ENCODE data around the gene GPR25. TPM values are rescaled to one million over a fixed set of nuclear protein-coding genes. Genes with fewer than 3 reads are reported as not detected.

The GPR25 gene
- 0.12 TPM in 1 of 2 replicates, not detected in the other for total RNA-seq
- not detected in 2 replicates for polyA plus RNA-seq

GRCh38 chr1:200872446-200873115 is at the start of gene GPR25:
TSS of gene GPR25 (plus strand) at chr1:200872981. CDS start at chr1:200873038, 57 bp downstream.
- no peaks in the 10 kb centered on the region for H3K36me3 ChIP-seq
- no peaks in the 10 kb centered on the region for H3K27me3 ChIP-seq
- no peak for DNase-seq (ENCODE audit: low read depth in 1 of 2, low spot score in 1 of 2)
- H3K27ac ChIP-seq = no peak within 1 kb of the TSS
- H3K4me1 ChIP-seq (ENCODE audit: low read depth) = no peaks in the 10 kb centered on the region
- TF ChIP-seq CTCF (IDR thresholded peaks at IDR 0.05; ENCODE audit: low read depth, low read length) = no peak
- H3K9me3 ChIP-seq (ENCODE audit: low read depth) = no peaks in the 10 kb centered on the region
- H3K4me3 ChIP-seq = no peak within 1 kb of the TSS

GRCh38 chr1:200831091-200831490 is 41.7 kb upstream of the GPR25 start:
- H3K9me3 ChIP-seq (ENCODE audit: low read depth) = no peaks in the 10 kb centered on the region
- peaks cover 21% of the 10 kb centered on the region for H3K36me3 ChIP-seq
- TF ChIP-seq CTCF (IDR thresholded peaks at IDR 0.05; ENCODE audit: low read depth, low read length) = no peak
- peaks cover 15% of the 10 kb centered on the region for H3K4me1 ChIP-seq (ENCODE audit: low read depth)
- no peak overlapping the region for H3K4me3 ChIP-seq
- H3K27me3 ChIP-seq = no peaks in the 10 kb centered on the region
- no peak for DNase-seq (ENCODE audit: low read depth in 1 of 2, low spot score in 1 of 2)
- no peak overlapping the region for H3K27ac ChIP-seq

GRCh38 chr1:200834383-200834782 is 38.4 kb upstream of the GPR25 start:
- Histone ChIP-seq H3K4me1 (ENCODE audit: low read depth) (peaks cover 15% of the 10 kb centered on the region), H3K4me3 (no peak overlapping the region), H3K27ac (no peak overlapping the region), H3K27me3 (no peaks in the 10 kb centered on the region), H3K36me3 (peaks cover 21% of the 10 kb centered on the region), H3K9me3 (ENCODE audit: low read depth) (no peaks in the 10 kb centered on the region)
- DNase-seq (ENCODE audit: low read depth in 1 of 2, low spot score in 1 of 2) = no peak
- TF ChIP-seq CTCF (IDR thresholded peaks at IDR 0.05; ENCODE audit: low read depth, low read length) = no peak

- H3K4me3 ChIP-seq = no peak overlapping the region
- no peak overlapping the region for H3K27ac ChIP-seq
- H3K4me1 ChIP-seq (ENCODE audit: low read depth) = peaks cover 3% of the 10 kb centered on the region
- H3K36me3 ChIP-seq = peaks cover 21% of the 10 kb centered on the region
- no peak for DNase-seq (ENCODE audit: low read depth in 1 of 2, low spot score in 1 of 2)
- H3K27me3 ChIP-seq = no peaks in the 10 kb centered on the region
- H3K9me3 ChIP-seq (ENCODE audit: low read depth) = no peaks in the 10 kb centered on the region
- TF ChIP-seq CTCF (IDR thresholded peaks at IDR 0.05; ENCODE audit: low read depth, low read length) = no peak
These were observed 36.6 kb upstream of the GPR25 start for GRCh38 chr1:200836213-200836612.

DNA sequence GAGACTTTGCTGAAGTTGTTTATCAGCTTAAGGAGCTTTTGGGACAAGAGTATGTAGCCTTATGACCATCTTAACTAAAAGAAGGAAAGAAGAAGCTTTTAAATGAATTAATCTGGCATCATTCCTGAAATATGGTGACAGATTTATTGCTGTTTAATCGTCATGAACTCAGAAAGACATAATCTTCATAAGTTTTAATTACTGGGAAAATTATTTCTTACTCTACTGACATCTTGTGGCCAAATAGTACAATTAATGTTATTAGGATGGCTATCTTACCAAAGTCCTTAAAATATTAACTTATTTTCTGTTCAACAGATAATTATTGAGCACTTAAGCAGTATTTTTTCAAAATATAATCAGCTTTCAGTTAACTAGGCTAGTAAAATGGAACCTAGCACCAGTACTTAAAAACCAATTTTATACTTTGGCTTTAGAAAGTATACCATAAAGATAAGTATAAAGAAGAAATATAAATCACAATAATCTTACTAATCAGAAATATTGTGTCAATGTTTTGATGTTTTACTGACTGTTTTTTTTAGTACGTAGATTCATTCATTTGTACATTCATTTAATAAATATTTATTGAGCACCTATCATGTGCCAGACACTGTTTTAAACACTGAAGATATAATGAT is 34.7 kb upstream of the GPR25 start:
- H3K36me3 ChIP-seq = peaks cover 13% of the 10 kb centered on the region
- no peaks in the 10 kb centered on the region for H3K27me3 ChIP-seq
- no peak overlapping the region for H3K27ac ChIP-seq
- peak in 1 of 2 donors; percentile 48 for DNase-seq (ENCODE audit: low read depth in 1 of 2, low spot score in 1 of 2)
- H3K4me3 ChIP-seq = no peak overlapping the region
- H3K4me1 ChIP-seq (ENCODE audit: low read depth) = no peaks in the 10 kb centered on the region
- peak; percentile 47 for TF ChIP-seq CTCF (IDR thresholded peaks at IDR 0.05; ENCODE audit: low read depth, low read length)
- no peaks in the 10 kb centered on the region for H3K9me3 ChIP-seq (ENCODE audit: low read depth)
